Lung microvascular endothelial cell (primary cell): ENCODE results near the gene ISY1. TPM values are rescaled to one million over a fixed set of nuclear protein-coding genes. Genes with fewer than 3 reads are reported as not detected.

Source experiments
- DNase-seq, 2 donors: peaks; one replicate each; pipeline versions ENCODE4 v3.0.0 to v3.0.0-alpha.2; 2010; ENCODE audit warnings: low read depth in 2 of 2
- total RNA-seq: library from RNA; depleted of rRNA; stranded (reverse); fragments of >200 nt; gene quantifications from 2 replicates; pipeline ENCODE4 v1.2.1, GENCODE V29; 2014

The ISY1 gene
- total RNA-seq, 1 donor from 2014 or later = 45.0 TPM

- DNase-seq = peak; percentile 37 to 87
Observed at GRCh38 chr3:129087138-129087702, 73.6 kb downstream of the ISY1 start.

GRCh38 chr3:129085818-129086217, 75.0 kb downstream of the ISY1 start:
- no peak for DNase-seq

GRCh38 chr3:129085165-129085715, 75.6 kb downstream of the ISY1 start:
- no peak for DNase-seq

GRCh38 chr3:129084501-129084900, 76.4 kb downstream of the ISY1 start:
- no peak for DNase-seq

- DNase-seq = no peak
Observed at GRCh38 chr3:129082026-129082425, 78.8 kb downstream of the ISY1 start.

GRCh38 chr3:129081503-129081902, 79.4 kb downstream of the ISY1 start:
- DNase-seq = peak; percentile 32 to 53

- DNase-seq = no peak
Observed at GRCh38 chr3:129078510-129078909, 82.4 kb downstream of the ISY1 start.

Other genes starting within 250 kb of the ISY1 start
- gene CFAP92, start 167.0 kb downstream of the ISY1 start, total RNA-seq = 0.60 and 0.65 TPM in 2 replicates
- gene EFCC1, start 159.8 kb downstream of the ISY1 start, total RNA-seq = 2.6 and 11.5 TPM in 2 replicates
- gene GP9, start 100.3 kb downstream of the ISY1 start, total RNA-seq = not detected in 2 replicates
- 49.0 and 90.9 TPM in 2 replicates for gene RAB43, start 39.3 kb downstream of the ISY1 start, total RNA-seq
- gene CNBP, start 22.8 kb upstream of the ISY1 start, total RNA-seq = 207 and 229 TPM in 2 replicates
- 159 and 221 TPM in 2 replicates for gene COPG1, start 88.5 kb upstream of the ISY1 start, total RNA-seq
- 18.7 and 20.3 TPM in 2 replicates for gene HMCES, start 117.8 kb upstream of the ISY1 start, total RNA-seq